AG10803 (cell line): ENCODE results near the gene ADARB1.

ENCODE experiments used
- DNase-seq: peaks from one replicate; pipeline ENCODE4 v3.0.0; 2010; ENCODE audit warnings: low read depth
- H3K4me3 ChIP-seq: 2 replicates; pipeline ENCODE4 v1.5.1; 2011; ENCODE audit warnings: mild to moderate bottlenecking, low read length, control low read depth
- CTCF ChIP-seq: conservative IDR thresholded peaks from 2 replicates; pipeline ENCODE4 v1.5.1; 2011; ENCODE audit warnings: mild to moderate bottlenecking, low read length, control low read depth, inconsistent platforms

Gene ADARB1

GRCh38 chr21:45166931-45167330 lies 92.6 kb downstream of the ADARB1 start:
- no peak for DNase-seq
- no peak for TF ChIP-seq CTCF
- no peak overlapping the region for H3K4me3 ChIP-seq

GRCh38 chr21:45167796-45168222 lies 93.4 kb downstream of the ADARB1 start:
- no peak overlapping the region for H3K4me3 ChIP-seq
- peak; percentile 32; the same call in 1 of the 2 replicates for TF ChIP-seq CTCF
- peak; percentile 71 for DNase-seq

- DNase-seq: no peak
- no peak for TF ChIP-seq CTCF
These were observed 94.1 kb downstream of the ADARB1 start for GRCh38 chr21:45168522-45168921.

GRCh38 chr21:45169001-45169400 lies 94.6 kb downstream of the ADARB1 start:
- TF ChIP-seq CTCF: no peak
- no peak overlapping the region for H3K4me3 ChIP-seq
- DNase-seq: no peak

More at GRCh38 chr21:45168522-45168921, 94.1 kb downstream of the ADARB1 start:
- H3K4me3 ChIP-seq: no peak overlapping the region

GRCh38 chr21:45169682-45170081 lies 95.3 kb downstream of the ADARB1 start:
- TF ChIP-seq CTCF: no peak
- DNase-seq: no peak
- no peak overlapping the region for H3K4me3 ChIP-seq

- TF ChIP-seq CTCF: no peak
- no peak for DNase-seq
- H3K4me3 ChIP-seq: no peak overlapping the region
These were observed 96.6 kb downstream of the ADARB1 start for GRCh38 chr21:45170987-45171386.

GRCh38 chr21:45172420-45172819 lies 98.0 kb downstream of the ADARB1 start:
- no peak for TF ChIP-seq CTCF
- H3K4me3 ChIP-seq: no peak overlapping the region
- no peak for DNase-seq
